GM21390 (cell line): Measurements from ENCODE around the gene IFT88.

Source experiments
- ATAC-seq: cut with Tn5 transposase; IDR thresholded peaks from one replicate; pipeline ENCODE4 v1.9.1; 2021; ENCODE audit not compliant: unreplicated experiment

IFT88 gene

DNA sequence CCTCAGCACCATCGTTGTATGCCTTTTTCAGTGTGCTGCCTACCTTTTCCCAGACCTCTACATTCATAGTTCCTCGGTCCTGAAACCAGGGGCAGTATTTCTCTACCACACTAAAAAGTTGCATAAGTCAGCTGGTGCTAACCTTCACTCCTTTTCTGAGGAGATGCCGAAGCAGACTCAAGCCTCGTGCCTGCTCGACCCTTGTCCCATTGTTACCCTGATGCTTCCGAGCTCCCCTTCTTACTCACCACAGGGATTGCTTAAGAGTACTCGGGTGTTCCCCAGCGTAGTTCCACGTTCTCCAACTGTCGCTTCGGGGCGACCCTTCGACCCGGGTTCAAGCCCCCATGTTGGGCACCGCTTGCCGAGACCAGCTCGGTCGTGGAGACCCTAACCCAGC is 117.6 kb downstream of the IFT88 start:
- no peak for ATAC-seq

- ATAC-seq, result no peak
Observed at GRCh38 chr13:20685092-20685491, 118.1 kb downstream of the IFT88 start.

DNA sequence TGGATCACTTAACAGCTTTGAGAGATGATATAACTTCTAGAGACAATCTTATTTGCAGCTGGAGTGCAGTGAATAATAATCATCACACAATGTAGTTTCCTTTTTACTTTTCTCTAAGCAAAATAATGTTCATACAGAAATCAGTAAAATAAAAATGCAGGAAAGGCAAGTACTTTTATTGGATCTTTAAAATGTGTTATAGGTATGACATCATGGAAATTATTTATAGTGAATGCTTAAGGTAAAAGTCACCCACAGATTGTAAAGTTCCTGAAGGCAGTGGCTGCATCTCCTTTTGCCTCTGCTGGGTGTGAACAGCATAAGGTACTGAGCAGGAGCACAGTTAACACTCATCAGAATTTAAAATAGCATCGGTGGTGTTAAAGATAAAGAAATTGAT is 119.2 kb downstream of the IFT88 start:
- ATAC-seq, result no peak

- ATAC-seq, result no peak
Observed at GRCh38 chr13:20686863-20687579, 120.1 kb downstream of the IFT88 start.

GRCh38 chr13:20689291-20689690 is 122.3 kb downstream of the IFT88 start:
- ATAC-seq, result no peak

DNA sequence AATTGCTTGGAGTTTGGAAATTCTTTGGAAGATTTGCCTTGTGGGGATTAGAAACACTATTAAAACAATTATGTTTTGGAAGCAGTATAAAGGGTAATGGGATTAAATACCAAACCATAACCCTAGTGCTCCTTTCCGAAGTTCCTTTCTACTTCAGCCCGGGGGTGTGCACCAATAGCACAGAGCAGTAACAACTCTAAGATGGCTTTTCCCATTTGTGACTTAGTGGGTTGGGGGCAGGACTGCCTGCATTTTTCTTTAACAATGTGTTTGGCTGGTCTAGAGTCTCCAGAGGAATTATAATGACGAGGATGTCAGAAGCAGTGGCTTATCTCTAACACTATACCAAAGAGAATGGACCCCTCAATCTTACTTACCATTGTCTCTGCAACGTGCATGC is 124.7 kb downstream of the IFT88 start:
- no peak for ATAC-seq

- no peak for ATAC-seq
Observed at GRCh38 chr13:20696073-20696472, 129.1 kb downstream of the IFT88 start.

DNA sequence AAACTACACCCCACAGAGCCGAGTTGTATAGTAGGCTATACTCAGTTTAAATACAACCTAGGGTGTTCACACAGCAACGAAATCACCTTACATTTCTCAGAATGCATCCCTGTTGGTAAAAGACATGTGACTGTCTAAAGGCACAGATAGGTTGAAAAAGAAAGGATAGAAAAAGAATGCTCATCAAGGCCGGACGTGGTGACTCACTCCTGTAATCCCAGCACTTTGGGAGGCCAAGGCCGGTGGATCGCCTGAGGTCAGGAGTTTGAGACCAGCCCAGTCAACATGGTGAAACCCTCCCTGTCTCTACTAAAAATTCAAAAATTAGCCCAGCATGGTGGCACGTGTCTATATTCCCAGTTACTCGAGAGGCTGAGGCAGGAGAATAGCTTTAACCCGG is 132.8 kb downstream of the IFT88 start:
- ATAC-seq, result no peak

DNA sequence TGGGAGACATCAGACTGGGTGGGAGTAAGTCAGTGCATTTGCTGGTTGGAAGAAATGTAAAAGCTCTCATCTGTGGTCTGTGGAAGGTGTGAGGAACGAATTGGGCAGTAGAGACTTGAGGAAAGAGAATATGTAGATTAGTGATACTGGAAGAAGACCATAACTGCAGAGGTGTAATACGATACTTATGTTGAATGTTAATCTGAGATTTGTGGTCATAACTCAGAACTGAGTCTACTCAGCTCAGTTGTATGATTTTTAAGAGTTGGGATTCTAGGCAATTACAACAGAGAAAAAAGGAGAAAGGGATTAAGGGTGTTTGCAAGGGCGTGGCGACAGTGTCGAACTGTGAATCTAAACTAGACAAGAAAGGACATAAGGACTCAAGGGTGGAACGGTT is 133.3 kb downstream of the IFT88 start:
- ATAC-seq, result no peak

DNA sequence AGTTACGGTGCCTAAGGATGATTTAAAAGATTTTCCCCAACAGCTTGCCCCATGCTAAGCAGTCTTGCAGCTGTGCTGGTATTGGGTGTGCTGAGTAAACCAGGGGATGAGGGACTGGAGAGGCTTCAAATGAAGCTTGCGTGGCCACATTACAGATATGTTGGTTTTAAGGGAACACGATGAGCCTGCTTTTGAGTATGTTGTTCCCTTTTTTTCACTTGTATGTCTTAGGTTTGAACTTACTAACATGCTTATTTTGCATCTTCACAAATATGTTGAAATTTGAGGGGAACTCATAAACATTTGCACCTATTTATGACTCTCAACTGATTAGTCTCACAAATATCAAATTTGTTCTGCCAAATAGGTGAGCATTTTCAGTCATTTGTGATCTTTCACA is 134.5 kb downstream of the IFT88 start:
- ATAC-seq, result no peak

DNA sequence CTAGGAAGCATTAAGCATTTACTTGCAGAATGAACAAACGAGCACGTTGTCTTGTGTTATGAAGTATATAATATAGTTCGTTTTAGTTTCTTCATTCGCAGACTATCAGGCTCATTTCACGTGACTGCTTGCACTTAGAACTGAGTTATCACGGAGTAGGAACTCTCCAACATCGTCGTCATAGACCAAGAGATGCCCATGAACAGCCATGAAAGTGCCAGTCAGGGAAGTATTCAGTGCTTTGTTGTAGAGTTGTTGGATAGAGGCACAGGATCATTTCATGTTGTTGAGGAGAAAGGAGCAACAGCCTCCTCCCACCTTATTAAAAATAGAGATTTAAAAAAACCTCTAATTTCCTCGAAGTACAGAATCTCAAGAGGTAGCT is 135.6 kb downstream of the IFT88 start:
- ATAC-seq, result no peak

- peak; percentile 33 for ATAC-seq
Observed at GRCh38 chr13:20702915-20703779, 136.2 kb downstream of the IFT88 start, which contains the start of gene IL17D. IL17D (plus strand) TSS chr13:20703699; CDS start chr13:20704002, 303 bp downstream.

DNA sequence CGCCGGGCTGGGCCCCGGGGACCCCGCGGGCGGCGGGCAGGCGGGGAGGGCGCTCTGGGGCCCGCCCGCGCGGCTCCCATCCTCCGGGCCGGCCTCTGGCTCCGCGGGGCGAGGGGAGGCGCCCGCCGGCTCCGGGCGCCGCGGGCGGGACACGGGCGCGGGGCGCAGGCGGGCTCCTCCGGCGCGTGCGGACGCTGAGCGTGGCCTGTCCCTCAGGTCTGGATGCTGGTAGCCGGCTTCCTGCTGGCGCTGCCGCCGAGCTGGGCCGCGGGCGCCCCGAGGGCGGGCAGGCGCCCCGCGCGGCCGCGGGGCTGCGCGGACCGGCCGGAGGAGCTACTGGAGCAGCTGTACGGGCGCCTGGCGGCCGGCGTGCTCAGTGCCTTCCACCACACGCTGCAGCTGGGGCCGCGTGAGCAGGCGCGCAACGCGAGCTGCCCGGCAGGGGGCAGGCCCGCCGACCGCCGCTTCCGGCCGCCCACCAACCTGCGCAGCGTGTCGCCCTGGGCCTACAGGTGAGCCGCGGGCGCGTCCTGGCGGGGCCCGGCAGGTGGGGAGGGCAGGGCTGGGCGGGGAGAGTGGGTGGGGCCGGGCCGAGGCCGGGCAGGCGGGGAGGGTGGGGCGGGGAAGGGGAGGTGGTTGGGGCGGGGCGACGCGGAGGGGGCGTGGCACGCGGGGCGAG is 137.0 kb downstream of the IFT88 start:
- ATAC-seq, result peak; percentile 91

DNA sequence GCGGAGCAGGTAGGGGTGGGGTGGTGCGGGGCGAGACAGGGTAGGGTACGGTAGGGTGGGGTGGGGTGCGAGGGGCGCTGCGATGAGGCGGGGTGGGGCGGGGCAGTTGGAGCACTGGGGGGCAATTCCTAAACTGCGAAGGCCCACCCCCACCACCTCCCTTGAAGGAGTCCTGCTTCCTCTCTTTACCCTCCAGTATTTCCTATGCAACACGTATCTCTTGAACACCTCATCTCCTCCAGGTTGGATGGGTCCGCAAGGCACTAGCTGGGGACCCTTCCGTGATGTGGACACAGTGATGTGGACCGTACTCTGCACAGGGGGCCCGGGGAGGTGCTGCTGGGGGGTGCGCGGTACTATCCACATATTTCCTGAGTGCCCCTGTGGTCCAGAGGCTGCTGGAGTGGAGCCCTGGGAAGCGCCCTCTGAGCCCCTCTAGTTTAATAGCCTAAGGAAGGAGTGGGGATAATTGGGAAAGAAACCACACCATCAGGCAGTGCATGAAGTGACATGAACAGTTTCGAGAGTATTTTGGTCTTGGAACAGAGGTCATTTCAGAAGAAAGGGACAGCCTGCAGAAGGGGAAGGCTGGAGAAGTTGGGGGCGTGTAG is 137.6 kb downstream of the IFT88 start:
- ATAC-seq, result no peak

DNA sequence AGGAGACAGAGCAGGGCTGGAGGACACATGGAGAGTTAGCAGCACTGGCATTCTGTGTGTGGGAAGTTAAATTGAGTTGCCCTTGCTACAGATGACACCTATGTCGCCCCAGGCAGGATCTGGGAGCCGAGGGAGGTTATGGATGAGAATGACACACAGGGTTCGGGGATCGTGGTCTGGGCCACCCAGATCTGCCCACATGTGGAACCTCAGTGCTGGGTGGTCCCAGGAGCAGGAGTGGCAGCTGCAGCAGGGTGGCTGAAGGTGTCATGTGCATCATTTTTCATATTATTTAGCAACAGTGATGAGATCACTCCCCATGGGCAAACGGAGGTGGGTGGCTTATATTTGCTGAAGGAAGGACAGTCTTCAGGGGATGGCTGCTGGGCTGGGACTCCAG is 139.7 kb downstream of the IFT88 start:
- no peak for ATAC-seq

- no peak for ATAC-seq
Observed at GRCh38 chr13:20708216-20708615, 141.3 kb downstream of the IFT88 start.

GRCh38 chr13:20709369-20709768 is 142.4 kb downstream of the IFT88 start:
- no peak for ATAC-seq

DNA sequence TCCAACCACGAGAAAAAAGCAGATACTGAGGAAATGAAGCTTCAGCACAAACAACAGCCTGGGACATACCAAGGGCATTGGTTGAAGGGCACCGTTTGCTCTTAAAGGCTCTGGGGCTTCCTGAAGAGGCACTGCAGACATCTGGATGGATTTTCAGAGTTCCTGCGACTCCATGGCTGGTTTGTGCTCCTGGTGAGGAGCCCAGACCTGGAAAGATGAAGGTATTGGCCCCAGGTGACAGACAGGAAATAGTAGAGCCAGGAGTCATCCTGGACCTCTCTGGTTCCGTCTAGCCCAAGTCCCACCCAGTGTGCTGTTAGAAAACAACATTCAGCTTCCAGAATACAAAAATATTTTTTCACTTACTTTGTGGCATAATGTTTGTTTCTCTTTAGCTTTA is 142.8 kb downstream of the IFT88 start:
- ATAC-seq, result no peak

GRCh38 chr13:20711301-20712044 is 144.5 kb downstream of the IFT88 start:
- no peak for ATAC-seq

DNA sequence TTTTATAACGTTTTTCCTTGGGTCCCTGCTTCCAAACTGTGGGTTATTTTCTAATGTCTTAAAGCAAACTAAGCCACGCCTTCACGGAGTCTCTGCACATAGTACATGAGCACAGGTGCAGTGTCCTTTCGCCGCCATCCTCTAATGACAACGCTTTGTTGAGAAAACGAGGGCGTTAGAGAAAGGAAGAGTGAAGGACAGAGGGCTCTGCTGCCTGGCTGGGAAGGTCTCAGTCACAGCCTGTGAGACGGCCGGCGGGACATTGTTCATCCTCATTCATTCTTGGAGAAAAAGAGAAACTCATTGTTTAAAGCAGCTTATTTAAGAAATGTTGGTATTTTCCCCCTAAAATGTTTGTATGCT is 146.0 kb downstream of the IFT88 start:
- no peak for ATAC-seq

DNA sequence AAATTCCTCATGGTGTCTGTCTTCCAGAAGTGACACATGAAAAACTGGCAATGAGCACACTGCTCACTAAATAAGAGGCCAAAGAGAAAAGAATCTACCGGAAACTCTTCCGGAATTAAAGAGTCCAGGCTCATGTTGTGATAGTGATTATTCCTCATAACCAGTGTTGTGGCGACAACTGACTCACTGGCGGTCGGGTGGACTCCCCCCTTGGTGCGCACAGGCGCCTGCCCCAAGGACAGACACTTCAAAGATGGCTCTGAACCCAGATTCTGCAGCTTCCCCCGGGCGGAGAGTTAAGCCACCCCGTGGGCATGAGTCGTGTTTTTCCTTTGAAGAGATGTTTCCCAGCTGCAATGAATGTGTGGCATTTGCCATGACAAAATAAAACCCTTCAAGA is 146.8 kb downstream of the IFT88 start:
- no peak for ATAC-seq
